Adrenal gland (tissue), 12 donors: ENCODE measurements around the gene ERI3. TPM values are rescaled to one million over a fixed set of nuclear protein-coding genes. Genes with fewer than 3 reads are reported as not detected.

ENCODE experiments used
- DNase-seq, 7 donors: peaks; one replicate each; pipeline ENCODE4 v3.0.0-alpha.2; 2019 to 2020
- H3K27ac ChIP-seq, 5 donors: fragments of 200-600 bp; sonication (generic) in 4 of 5; 1 replicate in 3 of 5; 2 replicates in 2 of 5; pipeline versions ENCODE4 v1.5.1 to v1.8.0; 2016 to 2020; ENCODE audit warnings: mild to moderate bottlenecking in 1 of 5
- H3K27me3 ChIP-seq: fragments of 200-600 bp; 2 replicates; pipeline ENCODE4 v1.8.0; 2021
- H3K36me3 ChIP-seq, 2 donors: fragments of 200-600 bp; replicated peaks in 1 of 2; 1 replicate in 1 of 2; 2 replicates in 1 of 2; pipeline versions ENCODE4 v1.5.1 to v1.8.0; 2018 to 2022
- H3K4me1 ChIP-seq, 2 donors: fragments of 200-600 bp; replicated peaks in 1 of 2; 1 replicate in 1 of 2; 2 replicates in 1 of 2; pipeline versions ENCODE4 v1.5.1 to v1.8.0; 2018 to 2021
- H3K4me3 ChIP-seq, 4 donors: fragments of 200-600 bp; sonication (generic) in 3 of 4; one replicate each; pipeline ENCODE4 v1.5.1; 2016 to 2018
- H3K9me3 ChIP-seq, 3 donors: fragments of 200-600 bp; sonication (generic) in 1 of 3; replicated peaks in 1 of 3; 1 replicate in 2 of 3; 2 replicates in 1 of 3; pipeline versions ENCODE4 v1.5.1 to v1.8.0; 2016 to 2021
- CTCF ChIP-seq, 6 experiments: fragments of 450-650 bp in 4 of 6; fragments of 200-600 bp in 2 of 6; sonication (generic) in 1 of 6; IDR thresholded peaks; 1 replicate in 5 of 6; 2 replicates in 1 of 6; pipeline versions ENCODE4 v1.5.1 to v1.8.0; 2016 to 2021; ENCODE audit warnings: antibody characterized with exemption in 6 of 6, mild to moderate bottlenecking in 2 of 6, moderate library complexity in 1 of 6
- POLR2A ChIP-seq, 2 donors: fragments of 450-650 bp; IDR thresholded peaks; one replicate each; pipeline ENCODE4 v1.6.1; 2017; ENCODE audit warnings: antibody characterized with exemption in 2 of 2, mild to moderate bottlenecking in 2 of 2, moderate library complexity in 1 of 2
- WGBS, 4 donors: extraction: QIAGEN DNeasy Blood & Tissue Kit in 2 of 4; methylation state at CpG; one replicate each; pipeline versions ENCODE4 v1.1.5 to v1.1.7; 2013 to 2017; 5-methylcytosine and 5-hydroxymethylcytosine counted together
- intact Hi-C, 2 donors: fragments of 100-400 bp; cut with DNase I; formaldehyde crosslinking; loops; one replicate each; pipeline versions ENCODE4 v1.14.1 to v1.15.0; 2022 to 2023
- polyA plus RNA-seq, 3 donors: library from polyadenylated mRNA; stranded (reverse); fragments of 200-250 nt in 2 of 3; fragments of 350-450 nt in 1 of 3; fragmentation: Illumina TruSeq in 1 of 3; extraction: RNeasy Lipid Tissue Mini Kit (QIAGEN cat#74804) in 1 of 3; gene quantifications; one replicate each; pipeline ENCODE4 v1.2.3, GENCODE V29; 2013 to 2014
- total RNA-seq, 9 donors: library from RNA; depleted of rRNA in 4 of 9; stranded (reverse); fragments of >200 nt in 4 of 9; fragments of 120-200 nt in 1 of 9; fragmentation: NEBNext Ultra II Directional in 1 of 9; extraction: Animal tissue kit (Norgen Biotek cat#: 25700) in 1 of 9; gene quantifications; one replicate each; pipeline versions ENCODE4 v1.1.0 to v1.2.4, GENCODE V29; 2013 to 2023
- donor health status: healthy with polysubstance abuse.
- donor health status: Bipolar disorder and iron deficiency.
- donor health status: DM: yes; HTN: yes; CAD: no.
- donor health status: DM: no; HTN: no; CAD: no.
- donor health status: DM: no; HTN: no; CAD: no.
- donor health status: DM: yes; HTN: yes; CAD: no.

Gene ERI3
- total and polyA plus RNA-seq, 12 donors = 33.8 to 68.4 (median 46.7) TPM

- no peak overlapping the region for H3K27ac ChIP-seq
- H3K4me1 ChIP-seq = no peaks in the 10 kb centered on the region
- H3K36me3 ChIP-seq = peaks cover 0 to 23% of the 10 kb centered on the region in 2 donors
- WGBS, 4 donors = 91 to 99% (median 96%) methylated on average over 3 of the region's 3 CpGs
- no peak for DNase-seq
- intact Hi-C loops = no loop called here
- TF ChIP-seq CTCF (IDR thresholded peaks at IDR 0.05) (no peak), POLR2A (IDR thresholded peaks at IDR 0.05) (no peak)
- no peaks in the 10 kb centered on the region for H3K27me3 ChIP-seq
- H3K9me3 ChIP-seq = no peaks in the 10 kb centered on the region
- no peak overlapping the region for H3K4me3 ChIP-seq
Measured at GRCh38 chr1:44334968-44335367, 20.1 kb downstream of the ERI3 start.

GRCh38 chr1:44333376-44333775 is 21.7 kb downstream of the ERI3 start:
- no peak overlapping the region for H3K4me3 ChIP-seq
- intact Hi-C loops = no loop called here
- no peak overlapping the region for H3K27ac ChIP-seq
- TF ChIP-seq CTCF (IDR thresholded peaks at IDR 0.05) (no peak), POLR2A (IDR thresholded peaks at IDR 0.05) (no peak)
- peaks cover 0 to 16% of the 10 kb centered on the region in 2 donors for H3K36me3 ChIP-seq
- no peaks in the 10 kb centered on the region for H3K9me3 ChIP-seq
- H3K4me1 ChIP-seq = peaks cover 0 to under 1% of the 10 kb centered on the region in 2 donors
- no peaks in the 10 kb centered on the region for H3K27me3 ChIP-seq
- no peak for DNase-seq
- WGBS, 4 donors = 93 to 98% (median 94%) methylated on average over 6 of the region's 6 CpGs

- Histone ChIP-seq H3K4me3 (no peak overlapping the region), H3K36me3 (peaks cover 0 to 8% of the 10 kb centered on the region in 2 donors), H3K9me3 (no peaks in the 10 kb centered on the region), H3K27ac (no peak overlapping the region), H3K4me1 (peaks cover 0 to 9% of the 10 kb centered on the region in 2 donors), H3K27me3 (no peaks in the 10 kb centered on the region)
- 96 to 98% (median 97%) methylated on average over 9 of the region's 9 CpGs for WGBS, 4 donors
- DNase-seq = no peak
- no peak for TF ChIP-seq POLR2A (IDR thresholded peaks at IDR 0.05)
- TF ChIP-seq CTCF (IDR thresholded peaks at IDR 0.05) = no peak
- intact Hi-C loops = no loop called here
Measured at GRCh38 chr1:44332505-44332904, 22.6 kb downstream of the ERI3 start.

- no peak overlapping the region for H3K4me3 ChIP-seq
- H3K27ac ChIP-seq = no peak overlapping the region
- H3K4me1 ChIP-seq = peaks cover 0 to 10% of the 10 kb centered on the region in 2 donors
- H3K36me3 ChIP-seq = peaks cover 0 to 7% of the 10 kb centered on the region in 2 donors
- intact Hi-C loops = no loop called here
- H3K9me3 ChIP-seq = no peaks in the 10 kb centered on the region
- TF ChIP-seq POLR2A (IDR thresholded peaks at IDR 0.05) (no peak), CTCF (IDR thresholded peaks at IDR 0.05) (no peak)
- 95 to 100% (median 99%) methylated on average over 2 of the region's 2 CpGs for WGBS, 4 donors
- H3K27me3 ChIP-seq = no peaks in the 10 kb centered on the region
- no peak for DNase-seq
Measured at GRCh38 chr1:44330935-44331334, 24.1 kb downstream of the ERI3 start.
